HG02870 (cell line): ENCODE results near the gene HELZ.

Experiments used
- ATAC-seq: cut with Tn5 transposase; IDR thresholded peaks from one replicate; pipeline ENCODE4 v1.9.1; 2021; ENCODE audit warnings: mild to moderate bottlenecking, moderate library complexity; ENCODE audit not compliant: unreplicated experiment

HELZ gene

GRCh38 chr17:67196422-67196821, 48.6 kb downstream of the HELZ start:
- ATAC-seq: no peak

- ATAC-seq: no peak
These were observed 50.9 kb downstream of the HELZ start for GRCh38 chr17:67194134-67194533.

GRCh38 chr17:67187927-67188326, 57.1 kb downstream of the HELZ start:
- ATAC-seq: no peak

- ATAC-seq: no peak
These were observed 58.2 kb downstream of the HELZ start for GRCh38 chr17:67186782-67187181.

- ATAC-seq: no peak
These were observed 61.5 kb downstream of the HELZ start for GRCh38 chr17:67183531-67183930.

- ATAC-seq: no peak
These were observed 63.2 kb downstream of the HELZ start for GRCh38 chr17:67181825-67182224.

- ATAC-seq: no peak
These were observed 64.7 kb downstream of the HELZ start for GRCh38 chr17:67180275-67180674.

GRCh38 chr17:67178555-67178954, 66.4 kb downstream of the HELZ start:
- no peak for ATAC-seq

- ATAC-seq: no peak
These were observed 67.3 kb downstream of the HELZ start for GRCh38 chr17:67177732-67178131.

- ATAC-seq: no peak
These were observed 70.8 kb downstream of the HELZ start for GRCh38 chr17:67174190-67174589.

- ATAC-seq: peak; percentile 84
These were observed 73.4 kb downstream of the HELZ start for GRCh38 chr17:67171560-67171959.

- no peak for ATAC-seq
These were observed 76.5 kb downstream of the HELZ start for GRCh38 chr17:67168496-67168895.

- ATAC-seq: no peak
These were observed 79.8 kb downstream of the HELZ start for GRCh38 chr17:67165201-67165600.

- ATAC-seq: no peak
These were observed 80.7 kb downstream of the HELZ start for GRCh38 chr17:67164302-67164701.

GRCh38 chr17:67162771-67163170, 82.2 kb downstream of the HELZ start:
- no peak for ATAC-seq

- no peak for ATAC-seq
These were observed 83.4 kb downstream of the HELZ start for GRCh38 chr17:67161573-67161972.

- ATAC-seq: no peak
These were observed 84.2 kb downstream of the HELZ start for GRCh38 chr17:67160791-67161190.

GRCh38 chr17:67157732-67158639, 87.0 kb downstream of the HELZ start:
- ATAC-seq: no peak

GRCh38 chr17:67156269-67157199, 88.5 kb downstream of the HELZ start:
- no peak for ATAC-seq

GRCh38 chr17:67152824-67153223, 92.2 kb downstream of the HELZ start:
- no peak for ATAC-seq

GRCh38 chr17:67151717-67152116, 93.3 kb downstream of the HELZ start:
- ATAC-seq: no peak

- ATAC-seq: no peak
These were observed 94.2 kb downstream of the HELZ start for GRCh38 chr17:67150826-67151225.
